RCC 7860 (cell line): ENCODE results near the gene SPINK4.
A peak's percentile ranks its signal among the peaks of the same experiment; 100 is the strongest.

Source experiments
- DNase-seq: peaks from one replicate; pipeline ENCODE4 v3.0.0-alpha.2; 2015; ENCODE audit warnings: low spot score
- FAIRE-seq: peaks from 2 replicates; lab custom pipeline; 2012; peaks lifted over from hg19 to GRCh38; lab: Jason Lieb, UNC

The SPINK4 gene, protein sequence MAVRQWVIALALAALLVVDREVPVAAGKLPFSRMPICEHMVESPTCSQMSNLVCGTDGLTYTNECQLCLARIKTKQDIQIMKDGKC

DNA sequence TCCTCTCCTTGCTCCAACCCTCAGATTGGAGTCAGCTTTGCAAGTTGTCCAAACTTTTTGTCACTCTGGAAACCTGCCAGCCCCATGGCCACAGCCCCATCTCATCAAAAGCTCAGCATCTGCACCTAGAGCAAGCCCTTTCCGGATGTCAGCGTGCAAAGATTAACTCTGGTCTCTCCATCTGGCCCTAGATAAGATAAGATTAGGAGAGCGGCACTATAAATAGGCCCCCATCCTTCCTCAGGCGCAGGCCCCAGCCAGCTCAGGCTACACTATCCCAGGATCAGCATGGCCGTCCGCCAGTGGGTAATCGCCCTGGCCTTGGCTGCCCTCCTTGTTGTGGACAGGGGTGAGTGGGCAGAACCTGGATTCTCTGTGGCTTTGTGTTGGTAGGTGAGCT lies at the start of gene SPINK4:
Gene SPINK4 (plus strand): TSS at position 247 of the 400 bp plus-strand sequence. CDS start 42 bp downstream, at position 289.
- no peak for DNase-seq
- FAIRE-seq: no peak

DNA sequence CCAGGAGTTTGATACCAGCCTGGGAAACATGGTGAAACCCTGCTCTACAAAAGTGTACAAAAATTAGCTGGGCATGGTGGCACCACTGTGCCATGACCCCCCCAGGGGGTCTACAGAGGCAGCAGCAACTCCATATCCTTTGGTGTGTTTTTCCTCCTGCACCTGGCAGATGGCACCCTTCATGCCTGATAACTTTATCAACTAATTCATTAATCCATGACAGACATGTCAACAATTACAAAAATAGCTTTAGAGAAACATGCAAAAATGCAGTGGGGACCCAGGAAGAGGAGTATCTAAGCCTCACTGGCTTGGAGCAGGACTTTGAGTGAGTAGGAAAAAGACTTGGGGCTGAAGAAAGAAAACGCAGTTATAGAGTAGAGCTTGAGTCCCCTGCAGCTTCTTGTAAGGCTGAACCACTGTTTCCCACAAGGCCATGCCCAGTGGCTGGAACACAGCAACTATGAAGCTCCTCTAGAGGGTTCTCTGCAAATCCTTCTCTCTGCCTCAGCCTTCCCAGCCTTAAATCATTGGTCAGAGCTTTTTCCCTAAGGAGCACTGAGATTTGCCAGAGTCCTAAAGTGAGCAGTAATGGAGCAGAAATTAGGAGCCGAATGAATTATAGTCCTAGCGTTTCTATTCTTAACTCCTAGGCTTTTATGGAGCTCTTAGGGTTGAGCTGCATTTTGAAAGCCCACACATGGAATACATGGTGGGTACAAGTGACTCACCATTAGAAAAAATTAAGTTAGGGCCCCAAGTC lies 47.3 kb upstream of the SPINK4 start:
- FAIRE-seq (no peak), DNase-seq (no peak)

DNA sequence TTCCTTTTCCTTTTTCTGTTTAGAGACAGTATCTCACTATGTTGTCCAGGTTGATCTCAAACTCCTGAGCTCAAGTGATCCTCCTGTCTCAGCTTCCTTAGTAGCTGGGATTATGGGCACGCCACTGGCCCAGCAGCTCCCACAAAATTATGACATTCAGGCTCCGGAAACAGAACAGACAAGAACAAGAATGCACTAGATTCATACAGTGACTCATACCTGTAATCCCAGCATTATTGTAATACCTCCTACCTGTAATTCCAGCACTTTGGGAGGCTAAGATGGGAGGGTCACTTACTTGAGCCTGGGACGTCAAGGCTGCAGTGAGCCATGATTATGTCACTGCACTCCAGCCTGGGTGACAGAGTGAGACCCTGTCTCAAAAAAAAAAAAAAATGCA lies 46.1 kb upstream of the SPINK4 start:
- no peak for DNase-seq
- FAIRE-seq: no peak

DNA sequence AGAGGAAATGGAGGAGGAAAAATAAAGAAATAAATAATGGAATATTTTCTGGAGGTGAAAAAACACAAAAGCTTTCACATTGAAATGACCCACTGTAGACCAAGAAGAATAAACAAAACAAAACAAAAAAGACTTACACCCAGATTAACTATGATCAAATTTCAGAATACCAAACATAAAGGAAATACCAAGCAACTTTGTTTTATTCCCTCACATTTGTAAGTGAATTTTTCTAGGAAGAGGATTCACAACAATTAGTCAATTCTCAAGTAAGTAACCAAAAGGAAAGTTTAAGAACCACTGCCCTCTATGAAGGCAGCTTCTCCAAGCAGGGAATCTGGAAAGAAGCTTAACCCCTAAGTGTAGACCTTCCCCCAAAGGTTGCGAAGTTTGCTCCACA lies 43.2 kb upstream of the SPINK4 start:
- no peak for DNase-seq
- no peak for FAIRE-seq

DNA sequence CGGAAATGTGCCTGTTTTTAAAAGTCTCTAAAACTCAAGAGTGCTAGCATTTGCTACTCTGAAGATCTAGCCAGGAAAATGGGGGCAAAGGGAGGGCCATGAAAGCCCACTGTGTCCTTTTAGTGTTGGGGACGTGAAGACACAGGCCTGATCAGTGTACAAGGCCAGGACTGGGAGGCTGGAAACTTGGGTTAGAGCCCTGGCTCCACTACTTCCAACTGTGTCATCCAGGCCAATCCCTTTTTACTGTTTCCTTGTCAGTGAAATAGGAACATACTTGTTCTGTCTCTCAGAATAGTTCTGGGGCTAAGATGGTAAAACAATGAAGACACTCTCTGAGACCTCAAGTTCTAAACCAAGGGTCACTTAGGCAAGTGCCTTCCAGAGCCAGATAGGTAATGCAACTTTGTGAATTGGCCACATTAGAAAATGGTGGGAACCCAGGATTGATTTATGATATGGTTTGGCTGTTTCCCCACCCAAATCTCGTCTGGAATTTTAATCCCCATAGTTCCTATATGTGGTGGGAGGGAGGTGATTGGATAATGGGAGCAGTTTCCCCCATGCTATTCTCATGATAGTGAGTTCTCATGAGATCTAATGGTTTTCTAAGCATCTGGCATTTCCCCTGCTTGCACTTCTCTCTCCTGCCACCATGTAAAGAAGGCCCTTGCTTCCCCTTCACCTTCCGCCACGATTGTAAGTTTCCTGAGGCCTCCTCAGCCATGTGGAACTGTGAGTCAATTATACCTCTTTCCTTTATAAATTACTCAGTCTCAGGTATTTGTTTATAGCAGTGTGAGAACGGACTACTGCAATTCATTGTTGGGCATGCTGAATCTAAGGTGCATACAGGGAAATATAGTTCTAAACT lies 42.5 kb upstream of the SPINK4 start:
- DNase-seq (no peak), FAIRE-seq (no peak)

DNA sequence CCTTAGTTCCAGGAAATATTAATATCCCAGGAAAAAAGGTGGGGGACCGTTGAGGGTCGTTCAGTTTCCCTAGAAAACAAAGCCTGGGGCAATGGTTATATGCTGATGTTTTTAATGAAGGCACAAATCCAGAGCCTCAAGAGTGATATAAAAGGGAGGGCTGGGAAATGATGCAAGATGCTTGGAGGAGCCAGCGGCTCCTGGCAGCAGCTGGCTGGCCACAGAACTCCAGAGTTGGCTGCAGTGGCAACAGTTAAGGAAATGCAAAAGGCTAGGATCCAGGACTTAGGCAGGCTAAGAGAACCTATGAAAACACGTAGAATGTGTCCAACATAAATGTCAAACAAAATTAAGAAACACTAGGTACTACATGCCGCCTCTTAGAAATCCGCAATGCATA lies 41.8 kb upstream of the SPINK4 start:
- FAIRE-seq (no peak), DNase-seq (no peak)

DNA sequence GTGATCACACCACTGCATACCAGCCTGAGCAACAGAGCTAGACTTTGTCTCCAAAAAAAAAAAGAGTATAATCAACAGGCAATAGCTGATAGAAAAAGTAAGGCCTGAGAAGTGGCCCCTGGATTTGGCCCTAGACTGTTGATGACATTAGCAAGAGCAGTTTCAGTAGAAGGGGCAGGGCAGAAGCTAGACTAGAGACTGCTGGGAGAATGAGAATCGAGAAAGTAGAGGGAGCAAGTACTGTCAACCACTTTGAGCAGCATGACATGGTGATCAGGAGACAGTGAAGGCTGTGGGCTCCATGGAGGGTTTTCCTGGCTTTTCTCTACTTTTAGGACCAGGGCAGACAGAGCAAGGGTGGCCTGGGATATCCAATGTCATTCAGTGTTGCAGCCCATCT lies 37.9 kb upstream of the SPINK4 start:
- FAIRE-seq (no peak), DNase-seq (no peak)

DNA sequence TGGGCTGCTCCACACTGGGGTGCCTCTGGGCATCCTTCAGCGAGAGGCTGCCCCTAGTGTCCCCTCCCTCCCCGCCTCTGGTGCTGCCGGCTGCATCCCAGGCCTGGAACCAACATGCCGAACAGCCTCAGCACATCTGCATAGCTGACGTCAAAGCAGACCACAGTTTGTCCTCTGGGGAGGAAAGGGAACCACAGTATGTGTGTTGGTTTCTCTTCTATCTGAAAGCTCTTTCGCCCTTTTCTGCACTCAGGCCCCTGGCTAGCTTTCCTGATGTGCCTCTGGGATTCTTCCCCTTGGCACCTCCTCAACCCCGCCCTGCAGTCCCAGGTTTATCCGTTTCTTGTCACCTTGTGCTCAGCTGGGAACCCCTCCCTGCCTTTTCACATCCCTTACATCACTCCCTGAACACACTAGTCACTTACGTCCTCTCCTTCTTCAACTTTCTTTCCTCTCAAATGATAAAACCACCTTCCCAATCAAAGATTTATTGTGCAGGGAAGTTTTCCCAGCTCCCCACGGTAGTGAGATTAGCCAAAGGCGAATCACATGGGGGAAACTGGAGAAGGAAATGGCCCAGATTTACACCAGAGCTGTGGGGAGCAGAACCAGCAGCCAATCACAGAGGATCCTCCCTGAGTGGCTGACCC lies 37.3 kb upstream of the SPINK4 start:
- FAIRE-seq: no peak
- DNase-seq: no peak

DNA sequence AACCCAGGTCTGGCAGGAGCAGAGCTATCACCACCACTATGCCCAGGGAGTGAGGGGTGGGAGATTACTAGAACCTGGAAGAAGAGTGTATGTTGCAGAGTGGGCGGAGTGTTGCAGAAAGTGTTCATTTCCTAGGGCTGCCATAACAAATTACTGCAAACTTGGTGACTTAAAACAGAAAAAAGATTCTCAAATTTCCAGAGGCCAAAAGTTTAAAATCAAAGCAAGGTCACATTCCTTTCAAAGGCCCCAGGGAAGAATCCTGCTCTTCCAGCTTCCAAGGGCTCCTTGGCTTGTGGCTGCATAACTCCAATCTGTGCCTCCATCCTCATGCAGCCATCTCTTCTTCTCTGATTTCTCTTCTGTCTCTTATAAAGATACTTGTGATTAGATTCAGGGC lies 30.6 kb upstream of the SPINK4 start:
- DNase-seq (no peak), FAIRE-seq (no peak)

DNA sequence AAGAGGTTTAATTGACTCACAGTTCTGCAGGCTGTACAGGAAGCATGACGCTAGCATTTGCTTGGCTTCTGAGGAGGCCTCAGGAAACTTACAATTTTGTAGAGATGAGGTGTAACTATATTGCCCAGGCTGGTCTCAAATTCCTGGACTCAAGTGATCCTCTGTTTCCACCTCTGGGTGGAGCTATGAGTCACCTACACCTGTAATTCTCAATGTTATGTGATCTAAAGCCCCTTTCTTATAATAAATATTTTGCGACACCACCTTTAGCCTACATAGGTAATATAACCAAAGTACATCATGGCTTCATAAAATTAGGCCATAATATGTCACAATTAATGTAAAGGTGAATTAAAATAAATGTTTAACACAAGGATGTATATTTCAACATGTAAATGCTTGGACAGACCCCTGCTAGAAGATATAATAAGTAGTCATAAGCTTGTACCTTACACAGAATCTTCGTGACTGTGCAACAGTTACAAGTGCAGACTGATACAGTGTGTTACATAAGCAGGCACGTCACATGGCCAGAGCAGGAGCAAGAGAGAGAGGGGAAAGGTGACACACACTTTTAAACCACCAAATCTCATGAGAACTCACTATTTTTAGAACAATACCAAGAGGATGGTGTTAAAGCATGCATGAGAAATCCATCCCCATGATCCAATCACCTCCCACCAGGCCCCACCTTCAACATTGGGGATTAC lies 29.8 kb upstream of the SPINK4 start:
- DNase-seq (no peak), FAIRE-seq (no peak)

DNA sequence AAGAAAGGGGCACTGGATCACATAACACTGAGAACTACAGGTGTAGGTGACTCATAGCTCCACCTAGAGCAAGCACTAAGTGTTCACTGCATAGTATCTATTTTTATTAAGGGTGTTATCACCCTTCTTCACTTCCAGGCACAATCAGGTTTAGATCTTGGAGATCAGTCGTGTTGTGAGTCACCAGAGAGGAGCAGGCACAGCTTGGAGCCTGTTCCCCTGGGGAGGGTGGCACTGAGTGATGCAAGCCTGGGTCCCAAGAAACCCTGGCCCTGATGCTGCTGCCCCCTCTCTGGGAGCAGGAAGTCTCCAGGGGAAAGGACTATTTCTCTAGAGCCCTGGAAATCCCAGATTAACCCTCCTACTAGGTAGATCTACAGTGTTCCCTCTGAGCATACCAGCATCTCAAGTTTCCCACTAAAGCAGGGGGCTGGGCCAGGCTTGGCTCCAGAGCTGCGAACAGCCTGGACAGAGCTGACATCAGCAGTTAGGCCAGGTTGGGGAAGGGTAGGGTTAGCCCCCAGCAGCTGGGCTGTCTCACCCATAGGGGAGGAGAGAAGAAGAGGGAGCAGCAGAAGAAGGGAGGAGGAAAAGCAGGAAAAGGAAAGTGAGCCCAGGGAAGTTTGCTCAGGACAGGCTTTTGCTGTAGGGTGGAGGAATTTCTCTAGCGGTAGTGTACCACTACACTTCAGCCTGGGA lies 28.1 kb upstream of the SPINK4 start:
- FAIRE-seq (no peak), DNase-seq (no peak)

DNA sequence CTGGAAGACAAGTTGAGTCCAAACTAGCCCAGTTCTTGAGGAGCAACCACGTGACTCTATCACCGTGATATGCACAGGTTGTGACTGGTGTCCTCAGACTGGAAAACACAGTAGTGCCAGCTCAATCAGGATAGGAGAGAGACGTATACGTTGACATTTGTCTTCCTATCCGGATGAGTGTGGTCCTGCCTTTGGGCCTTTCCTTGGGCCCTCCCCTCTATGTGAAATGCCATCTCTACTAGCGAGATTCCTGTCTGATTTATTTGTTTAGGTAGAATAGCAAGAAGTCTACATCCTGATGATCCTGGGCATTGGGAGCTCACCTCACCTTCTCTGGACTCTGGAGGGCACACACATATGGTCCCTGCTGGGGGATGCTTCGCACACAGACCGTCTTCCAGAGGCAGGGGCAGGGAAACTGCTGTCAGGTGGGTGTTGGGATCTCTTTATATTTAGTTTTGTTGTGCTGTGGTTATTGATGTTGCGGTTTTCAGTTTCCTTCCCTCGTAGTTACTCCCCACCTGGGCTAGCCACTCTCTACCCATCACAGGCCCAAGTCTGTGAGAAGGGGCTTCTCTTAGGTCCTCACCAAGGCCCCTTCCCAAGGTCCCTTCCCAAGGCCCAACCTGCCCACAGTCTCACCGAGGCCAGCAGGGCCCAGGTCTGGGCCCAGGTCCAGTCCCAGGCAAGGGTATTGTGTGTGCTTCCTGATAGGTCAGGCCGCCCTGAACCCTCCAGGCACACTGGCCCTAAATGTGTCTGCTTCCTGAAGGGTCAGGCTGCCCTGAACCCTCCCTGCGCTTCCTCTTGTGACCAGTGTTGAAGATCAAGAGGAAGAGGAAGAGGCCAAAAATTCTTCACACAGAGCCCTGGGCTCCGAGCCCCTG lies 19.0 kb upstream of the SPINK4 start:
- FAIRE-seq (no peak), DNase-seq (no peak)

DNA sequence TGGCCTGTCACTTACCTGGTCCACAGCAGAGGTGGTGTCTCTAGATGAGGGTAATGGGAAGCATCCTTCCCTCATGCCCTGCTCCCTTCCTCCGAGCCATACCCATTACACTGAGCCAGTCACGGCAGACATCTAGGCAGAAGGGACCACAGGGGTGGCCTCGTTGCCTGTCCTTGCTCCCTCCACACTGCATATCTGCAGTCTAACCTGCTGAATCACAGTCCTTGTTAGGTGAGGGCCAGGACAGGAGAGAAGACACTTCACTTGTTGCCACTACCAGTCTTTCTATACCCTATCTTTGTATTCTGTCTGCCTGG lies 18.4 kb upstream of the SPINK4 start:
- DNase-seq (no peak), FAIRE-seq (no peak)

DNA sequence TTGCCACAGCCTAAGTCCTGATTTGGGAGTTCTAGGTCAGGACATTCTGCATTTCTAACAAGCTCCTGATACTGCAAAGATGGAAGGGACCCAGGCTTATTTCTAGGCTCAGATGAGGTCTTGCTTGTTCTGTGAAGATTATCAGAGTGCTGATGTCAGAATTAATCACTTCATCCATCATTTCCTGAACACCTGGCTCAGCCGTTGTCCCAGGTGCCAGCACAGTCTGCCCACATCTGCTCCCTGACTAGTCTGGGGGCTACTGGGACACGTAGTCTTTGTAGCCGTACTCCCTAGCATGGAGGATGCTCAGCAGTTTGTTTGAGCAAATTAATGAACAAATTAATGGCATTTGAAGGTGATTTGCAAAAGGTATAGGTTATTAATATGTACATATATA lies 17.9 kb upstream of the SPINK4 start:
- FAIRE-seq: no peak
- no peak for DNase-seq

DNA sequence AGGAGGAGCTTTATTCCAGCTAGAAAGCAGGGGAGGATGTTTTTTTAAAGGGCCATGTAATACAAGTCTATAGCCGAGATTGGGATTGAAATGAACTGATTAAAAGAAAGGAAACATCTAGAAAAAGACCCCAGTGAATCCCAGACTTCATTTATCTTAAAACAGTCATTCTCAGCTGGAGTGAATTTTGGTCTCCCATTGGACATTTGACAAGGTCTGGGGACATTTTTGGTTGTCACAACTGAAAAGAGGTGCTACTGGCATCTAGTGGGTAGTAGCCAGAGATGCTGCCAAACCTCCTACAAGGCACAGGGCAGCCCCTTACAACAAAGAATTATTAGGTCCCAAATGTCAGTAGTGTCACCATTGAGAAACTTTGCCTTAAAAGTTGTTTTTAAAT lies 16.3 kb upstream of the SPINK4 start:
- DNase-seq (no peak), FAIRE-seq (no peak)

DNA sequence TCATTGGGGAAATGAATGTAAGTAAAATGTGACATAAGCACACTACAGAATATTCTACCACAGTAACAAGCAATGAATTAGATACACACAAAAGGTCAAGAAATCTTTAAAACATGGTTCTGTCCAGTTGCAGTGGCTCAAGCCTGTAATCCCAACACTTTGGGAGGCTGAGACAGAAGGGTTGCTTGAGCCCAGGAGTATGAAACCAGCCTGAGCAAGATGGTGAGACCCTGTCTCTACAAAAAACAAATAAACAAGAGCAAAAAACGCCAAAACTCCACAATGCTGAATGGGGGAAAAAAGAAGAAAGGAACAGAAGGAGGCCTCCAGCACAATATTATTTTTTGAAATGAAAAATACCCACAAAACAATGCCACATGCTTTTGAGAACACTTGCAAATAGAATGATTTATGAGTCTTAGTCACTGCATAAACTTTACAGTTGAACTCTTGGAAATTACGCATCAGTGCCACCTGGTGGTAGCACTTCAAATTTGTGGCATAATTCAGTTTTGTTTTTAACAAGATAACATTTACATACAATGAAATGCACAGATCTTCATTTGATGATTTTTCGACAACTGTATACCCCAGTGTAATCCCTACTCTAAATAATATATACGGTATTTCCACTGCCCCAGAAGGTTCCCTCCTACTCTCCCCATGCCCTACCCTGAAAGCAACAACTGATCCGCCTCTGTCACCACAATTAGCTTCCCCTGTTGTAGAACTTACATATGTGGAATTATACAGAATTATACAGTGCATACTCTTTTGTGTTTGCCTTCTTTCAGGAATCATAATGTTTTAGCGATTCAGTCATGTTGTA lies 14.4 kb upstream of the SPINK4 start:
- DNase-seq (peak; percentile 60), FAIRE-seq (peak; percentile 83)

DNA sequence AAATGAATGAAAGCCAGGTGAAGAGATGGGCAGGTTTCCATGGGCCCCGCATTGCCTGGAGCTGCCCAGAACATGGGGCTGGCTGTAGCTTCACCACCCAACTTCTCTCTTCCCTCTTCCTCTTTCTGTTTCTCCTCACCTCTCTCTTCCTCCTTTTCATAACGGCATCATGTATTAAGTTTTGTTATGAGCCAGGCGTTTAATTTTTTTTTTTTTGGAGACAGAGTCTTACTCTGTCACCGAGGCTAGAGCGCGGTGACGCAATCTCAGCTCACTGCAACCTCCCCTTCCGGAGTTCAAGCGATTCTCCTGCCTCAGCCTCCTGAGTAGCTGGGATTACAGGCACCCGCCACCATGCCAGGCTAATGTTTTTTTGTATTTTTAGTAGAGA lies 13.0 kb upstream of the SPINK4 start:
- DNase-seq (no peak), FAIRE-seq (no peak)

DNA sequence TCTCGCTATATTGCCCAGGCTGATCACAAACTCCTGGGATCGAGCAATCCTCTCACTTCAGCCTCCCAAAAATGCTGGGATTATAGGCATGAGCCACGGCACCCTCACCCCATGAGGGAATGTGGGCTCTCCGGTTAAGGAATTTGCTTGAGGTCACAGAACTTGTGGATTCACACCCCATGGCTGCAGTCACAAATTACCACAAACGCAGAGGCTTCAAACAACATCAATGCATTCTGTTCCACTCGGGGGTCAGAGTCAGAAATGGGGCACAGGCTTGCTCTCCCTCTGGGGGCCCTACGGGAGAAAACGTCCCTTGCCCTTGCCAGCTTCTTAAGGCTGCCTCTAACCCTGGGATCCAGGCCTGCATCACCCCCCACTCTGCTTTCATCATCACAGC lies 12.2 kb upstream of the SPINK4 start:
- no peak for FAIRE-seq
- DNase-seq: no peak

DNA sequence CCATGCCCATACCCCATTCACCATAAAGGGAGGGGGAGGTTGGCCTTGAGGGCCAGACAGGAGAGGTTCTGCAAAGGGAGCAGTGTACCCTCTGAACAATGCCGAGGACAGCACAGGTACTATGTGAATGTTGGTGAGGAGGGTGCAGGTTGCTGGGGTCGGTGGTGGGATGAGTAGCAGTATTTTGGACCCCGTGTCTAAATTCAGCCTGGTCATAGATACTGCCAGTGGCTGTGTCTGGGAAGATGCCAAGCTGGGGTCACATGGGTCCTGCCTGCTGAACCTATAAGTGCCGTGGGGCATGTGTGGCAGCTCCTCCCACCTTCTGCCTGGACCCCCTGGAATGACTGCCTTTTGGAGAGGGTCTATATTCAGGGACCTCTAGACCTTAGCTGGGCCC lies 11.4 kb upstream of the SPINK4 start:
- FAIRE-seq (no peak), DNase-seq (no peak)
